ENCODE data around the gene MED7. TPM values are rescaled to one million over a fixed set of nuclear protein-coding genes. Genes with fewer than 3 reads are reported as not detected.

The MED7 gene, protein sequence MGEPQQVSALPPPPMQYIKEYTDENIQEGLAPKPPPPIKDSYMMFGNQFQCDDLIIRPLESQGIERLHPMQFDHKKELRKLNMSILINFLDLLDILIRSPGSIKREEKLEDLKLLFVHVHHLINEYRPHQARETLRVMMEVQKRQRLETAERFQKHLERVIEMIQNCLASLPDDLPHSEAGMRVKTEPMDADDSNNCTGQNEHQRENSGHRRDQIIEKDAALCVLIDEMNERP
- total RNA-seq (2016; rRNA removed; fragmentation: Illumina TruSeq; extraction: Trizol) (9.2 and 10.0 TPM in 2 replicates), polyA plus RNA-seq (2011; rRNA removed) (9.2 and 9.4 TPM in 2 replicates), polyA minus RNA-seq (2011; rRNA and poly(A)+ RNA removed; ENCODE audit: low replicate concordance) (3.2 and 3.3 TPM in 2 replicates), Bru-seq, nascent RNA (percentile 81 among the genes with signal in this experiment), BruChase-seq, experiment 1, labeled RNA remaining after a 6-hour chase (percentile 63 among the genes with signal in this experiment), BruChase-seq, experiment 2, labeled RNA remaining after a 2-hour chase (percentile 73 among the genes with signal in this experiment)
- total RNA-seq (2016; cell fraction: cytosol; rRNA removed; fragmentation: Illumina TruSeq; extraction: Trizol; ENCODE audit: low read depth), result 4.4 and 5.5 TPM in 2 replicates
- total RNA-seq (2016; cell fraction: insoluble cytoplasmic fraction; rRNA removed; fragmentation: Illumina TruSeq; extraction: Trizol), result 9.1 and 11.9 TPM in 2 replicates
- total RNA-seq (2016; cell fraction: membrane; rRNA removed; fragmentation: Illumina TruSeq; extraction: Trizol), result 5.1 and 6.2 TPM in 2 replicates
- total RNA-seq (2016; cell fraction: nucleus; rRNA removed; fragmentation: Illumina TruSeq; extraction: Trizol), result 8.1 and 8.9 TPM in 2 replicates
- 3.4 and 5.4 TPM in 2 replicates for polyA plus RNA-seq (2011; cell fraction: cytosol; rRNA removed)
- polyA plus RNA-seq (2011; cell fraction: nucleus; rRNA removed), result 3.1 and 5.6 TPM in 2 replicates
- 8.0 and 8.8 TPM in 2 replicates for polyA plus RNA-seq (2012)
- polyA plus RNA-seq (2016; cell fraction: cytosol; fragmentation: Illumina TruSeq; extraction: Trizol; ENCODE audit: low read depth), result 3.9 and 4.0 TPM in 2 replicates
- 10.5 and 10.9 TPM in 2 replicates for polyA plus RNA-seq (2016; cell fraction: insoluble cytoplasmic fraction; fragmentation: Illumina TruSeq; extraction: Trizol; ENCODE audit: low read depth)
- 3.2 and 4.6 TPM in 2 replicates for polyA plus RNA-seq (2016; cell fraction: membrane; fragmentation: Illumina TruSeq; extraction: Trizol; ENCODE audit: low read depth)
- 10.6 and 11.6 TPM in 2 replicates for polyA plus RNA-seq (2016; cell fraction: nucleus; fragmentation: Illumina TruSeq; extraction: Trizol; ENCODE audit: insufficient read depth, low read depth)
- polyA minus RNA-seq (2011; cell fraction: cytosol; rRNA and poly(A)+ RNA removed), result 3.9 and 4.7 TPM in 2 replicates
- polyA minus RNA-seq (2011; cell fraction: nucleus; rRNA and poly(A)+ RNA removed), result 12.6 and 17.8 TPM in 2 replicates
- long read RNA-seq, experiment 1, transcript MED7-201 (2 exons, 2,402 nt), result major isoform, 12 of 13 reads
- long read RNA-seq, experiment 1, partial matches to known transcripts, result 1 of 13 reads
- long read RNA-seq, experiment 1, other reads (novel, unspliced or antisense), result 0 of 13 reads
- long read RNA-seq, experiment 2, partial matches to known transcripts, result 9 of 13 reads
- long read RNA-seq, experiment 2, other reads (novel, unspliced or antisense), result 0 of 13 reads

DNA sequence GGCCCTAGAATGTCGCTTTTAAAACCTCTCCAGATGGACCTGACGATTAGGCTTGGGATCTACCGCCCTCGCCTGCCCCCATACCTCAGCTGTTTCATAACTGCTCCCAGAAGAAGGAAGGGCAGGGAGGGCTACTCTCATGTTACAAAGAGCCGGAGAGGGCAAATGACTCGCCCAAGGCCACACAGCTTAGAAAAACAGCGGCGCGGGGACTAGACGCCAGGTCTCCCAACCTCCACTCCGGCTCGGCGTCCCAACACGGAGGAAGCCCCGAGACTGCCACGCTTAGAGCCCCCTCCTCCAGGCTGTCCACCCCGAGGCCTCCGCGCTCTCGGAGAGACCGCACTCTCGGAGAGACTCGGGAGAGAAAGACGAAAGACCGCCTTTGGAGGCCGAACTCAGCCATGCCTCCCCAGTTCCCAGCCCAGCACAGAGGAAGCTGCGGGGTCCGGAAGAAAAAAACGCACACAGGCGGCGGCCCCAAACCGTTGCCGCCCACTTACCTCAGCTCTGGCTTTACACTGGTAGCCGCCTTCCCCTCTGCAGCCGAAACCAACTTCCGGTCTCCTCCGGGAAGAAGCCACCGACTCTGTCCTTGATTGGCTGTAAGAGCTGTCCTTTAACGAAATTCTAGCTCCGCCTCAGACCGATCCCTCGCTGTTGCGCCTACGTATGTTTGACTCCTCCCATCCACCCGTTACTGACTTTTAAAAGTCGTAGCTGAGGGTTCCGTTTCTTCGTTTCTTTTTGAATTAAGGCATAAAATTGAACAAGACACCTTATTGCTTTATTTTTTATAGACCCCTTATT lies at the start of gene MED7:
TSS of gene MED7 (minus strand) at position 549 of the 810 bp plus-strand sequence. CDS start 3,434 bp downstream, outside the sequence.
- Histone ChIP-seq H4K20me1 (ENCODE audit: insufficient read depth, low read length) (no peaks in the 10 kb centered on the region), H3K36me3 (replicated peaks in 1 of 2; ENCODE audit: control insufficient read depth in 1 of 2, insufficient read depth in 2 of 2, low read length in 2 of 2) (peaks cover 0 to 21% of the 10 kb centered on the region in 2 experiments; a peak in 2 of 5 replicates), H3K4me1 (ENCODE audit: insufficient read depth, low read length) (peaks cover 10% of the 10 kb centered on the region), H3K27me3 (ENCODE audit: control insufficient read depth in 1 of 2, insufficient read depth in 2 of 2, low read length in 2 of 2) (no peaks in the 10 kb centered on the region), H3K27ac (ENCODE audit: extremely low read length, insufficient read depth, low read length) (peak within 1 kb of the TSS; percentile 93), H3K4me2 (ENCODE audit: low read depth, low read length) (peak within 1 kb of the TSS; percentile 75), H3K4me3 (replicated peaks in 1 of 3; ENCODE audit: insufficient read depth in 1 of 3, low read depth in 2 of 3, low read length in 3 of 3) (peak within 1 kb of the TSS; percentile 91 to 99 (median 99)), H3K79me2 (ENCODE audit: insufficient read depth, low read length) (peaks cover 13% of the 10 kb centered on the region), H3K9ac (ENCODE audit: insufficient read depth, low read depth, low read length) (peak within 1 kb of the TSS; percentile 97), H3K9me3 (ENCODE audit: low read length) (no peaks in the 10 kb centered on the region), H2AFZ (ENCODE audit: low read length) (peak within 1 kb of the TSS; percentile 87)
- FAIRE-seq (peak; percentile 99), ATAC-seq (peak; percentile 100), DNase-seq (ENCODE audit: low spot score) (peak; percentile 97)
- in situ Hi-C loops (cut with HindIII; ENCODE audit: extremely low pct_ligation_motif_present, low pct_unique_long_range_greater_than_20kb) (loop anchor here (10.0 to 25.0 kb wide), 4 partner anchors 172 to 1205 kb away; no protein-coding TSS in a partner anchor), intact Hi-C loops (cut with micrococcal nuclease; ENCODE audit: unreplicated experiment) (loop anchor here (5.0 kb wide), 1 partner anchor 85 kb away; the partner anchor contains the start of gene HAVCR1)
- ChIA-PET CTCF (ENCODE audit: low intra/inter-chr PET ratio, low total read pairs) (no interaction called here), POLR2A (interaction anchor here (0.6 to 2.3 kb wide), 12 partner anchors 9 to 450 kb away, joined by 3 to 14 read pairs (median 4); partner anchors contain the start of gene HAVCR1)
- BruUV-seq (replicated peaks), result TSS peak; percentile 77
- under 1% methylated on average over 13 of the region's 48 CpGs for WGBS (ENCODE audit: low lambda C conversion rate)
- TF ChIP-seq ZNF235 (CRISPR knock-in tag; IDR thresholded peaks at IDR 0.05; ENCODE audit: borderline replicate concordance) (no peak; the same call in 1 of the 2 replicates), ZNF746 (CRISPR knock-in tag; IDR thresholded peaks at IDR 0.05) (no peak), HNRNPLL (IDR thresholded peaks at IDR 0.05; ENCODE audit: low read depth, low read length, poor library complexity, severe bottlenecking) (peak; percentile 71), KLF11 (CRISPR knock-in tag; IDR thresholded peaks at IDR 0.05) (0 out of 2 replicates have a peak, but pooled peaks have one; percentile 32), ZNF841 (CRISPR knock-in tag; IDR thresholded peaks at IDR 0.05; ENCODE audit: borderline replicate concordance) (no peak), MBNL3 (CRISPR knock-in tag; conservative IDR thresholded peaks at IDR 0.05) (no peak), TAF15 (IDR thresholded peaks at IDR 0.05; ENCODE audit: low read depth, low read length, poor library complexity, severe bottlenecking) (peak; percentile 76), MEIS1 (CRISPR knock-in tag; IDR thresholded peaks at IDR 0.05; ENCODE audit: borderline replicate concordance) (no peak; the same call in 1 of the 2 replicates), ZNF333 (CRISPR knock-in tag; IDR thresholded peaks at IDR 0.05; ENCODE audit: borderline replicate concordance) (no peak), HDAC6 (IDR thresholded peaks at IDR 0.05; ENCODE audit: low read depth, low read length) (no peak)
- TF ChIP-seq, protein P1, sequence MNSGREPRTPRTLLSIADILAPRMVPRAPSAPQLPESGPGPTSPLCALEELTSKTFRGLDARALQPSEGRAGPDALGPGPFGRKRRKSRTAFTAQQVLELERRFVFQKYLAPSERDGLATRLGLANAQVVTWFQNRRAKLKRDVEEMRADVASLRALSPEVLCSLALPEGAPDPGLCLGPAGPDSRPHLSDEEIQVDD (CRISPR knock-in tag; IDR thresholded peaks at IDR 0.05; ENCODE audit: borderline replicate concordance), result no peak
- TF ChIP-seq, protein P2, sequence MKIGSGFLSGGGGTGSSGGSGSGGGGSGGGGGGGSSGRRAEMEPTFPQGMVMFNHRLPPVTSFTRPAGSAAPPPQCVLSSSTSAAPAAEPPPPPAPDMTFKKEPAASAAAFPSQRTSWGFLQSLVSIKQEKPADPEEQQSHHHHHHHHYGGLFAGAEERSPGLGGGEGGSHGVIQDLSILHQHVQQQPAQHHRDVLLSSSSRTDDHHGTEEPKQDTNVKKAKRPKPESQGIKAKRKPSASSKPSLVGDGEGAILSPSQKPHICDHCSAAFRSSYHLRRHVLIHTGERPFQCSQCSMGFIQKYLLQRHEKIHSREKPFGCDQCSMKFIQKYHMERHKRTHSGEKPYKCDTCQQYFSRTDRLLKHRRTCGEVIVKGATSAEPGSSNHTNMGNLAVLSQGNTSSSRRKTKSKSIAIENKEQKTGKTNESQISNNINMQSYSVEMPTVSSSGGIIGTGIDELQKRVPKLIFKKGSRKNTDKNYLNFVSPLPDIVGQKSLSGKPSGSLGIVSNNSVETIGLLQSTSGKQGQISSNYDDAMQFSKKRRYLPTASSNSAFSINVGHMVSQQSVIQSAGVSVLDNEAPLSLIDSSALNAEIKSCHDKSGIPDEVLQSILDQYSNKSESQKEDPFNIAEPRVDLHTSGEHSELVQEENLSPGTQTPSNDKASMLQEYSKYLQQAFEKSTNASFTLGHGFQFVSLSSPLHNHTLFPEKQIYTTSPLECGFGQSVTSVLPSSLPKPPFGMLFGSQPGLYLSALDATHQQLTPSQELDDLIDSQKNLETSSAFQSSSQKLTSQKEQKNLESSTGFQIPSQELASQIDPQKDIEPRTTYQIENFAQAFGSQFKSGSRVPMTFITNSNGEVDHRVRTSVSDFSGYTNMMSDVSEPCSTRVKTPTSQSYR (CRISPR knock-in tag; IDR thresholded peaks at IDR 0.05; ENCODE audit: borderline replicate concordance), result peak; percentile 15; the same call in 1 of the 2 replicates
